Measurements from ENCODE around the gene GLS.
A peak's percentile ranks its signal among the peaks of the same experiment; 100 is the strongest.
"Not testable (repeated sequence)": the region's sequence is repeated elsewhere in the genome, so short reads cannot be mapped to it uniquely, and the experiment has no call there.

Gene GLS

GRCh38 chr2:190858817-190859216, 21.8 kb upstream of the GLS start:
- DNase-seq, result no peak

GRCh38 chr2:190859347-190860297, 21.0 kb upstream of the GLS start:
- DNase-seq, result no peak

- DNase-seq, result no peak
Observed at GRCh38 chr2:190860985-190861680, 19.5 kb upstream of the GLS start.

- peak in 2 of 3 experiments; percentile 32 to 68 for DNase-seq
Observed at GRCh38 chr2:190862128-190862527, 18.5 kb upstream of the GLS start.

- DNase-seq, result peak in 2 of 3 experiments; percentile 32 to 49
Observed at GRCh38 chr2:190862571-190862991, 18.0 kb upstream of the GLS start.

- peak; percentile 78 to 97 (median 92) for DNase-seq
Observed at GRCh38 chr2:190863946-190864345, 16.7 kb upstream of the GLS start.

- no peak for DNase-seq
Observed at GRCh38 chr2:190864375-190864774, 16.2 kb upstream of the GLS start.

- DNase-seq, result no peak
Observed at GRCh38 chr2:190867212-190867611, 13.4 kb upstream of the GLS start.

GRCh38 chr2:190867832-190868231, 12.8 kb upstream of the GLS start:
- DNase-seq, result no peak

- no peak for DNase-seq
Observed at GRCh38 chr2:190869721-190870120, 10.9 kb upstream of the GLS start.

GRCh38 chr2:190873451-190873850, 7.2 kb upstream of the GLS start:
- not testable (repeated sequence) for DNase-seq

- DNase-seq, result no peak
Observed at GRCh38 chr2:190875891-190876290, 4.7 kb upstream of the GLS start.

- no peak for DNase-seq
Observed at GRCh38 chr2:190876631-190877030, 4.0 kb upstream of the GLS start.

GRCh38 chr2:190877436-190877835, 3.2 kb upstream of the GLS start:
- no peak for DNase-seq

- DNase-seq, result peak in 1 of 3 experiments; percentile 40
Observed at GRCh38 chr2:190879474-190880377, 895 bp upstream of the GLS start.

- DNase-seq, result no peak
Observed at GRCh38 chr2:190881084-190881597, 520 bp downstream of the GLS start.

- peak; percentile 38 to 87 (median 87) for DNase-seq
Observed at GRCh38 chr2:190881598-190882410, 1.2 kb downstream of the GLS start.

- peak in 2 of 3 experiments; percentile 36 to 54 for DNase-seq
Observed at GRCh38 chr2:190882411-190882766, 1.8 kb downstream of the GLS start.

- peak in 1 of 3 experiments; percentile 42 for DNase-seq
Observed at GRCh38 chr2:190882856-190883582, 2.4 kb downstream of the GLS start.

GRCh38 chr2:190885844-190886243, 5.2 kb downstream of the GLS start:
- not testable (repeated sequence) for DNase-seq

- peak in 1 of 3 experiments; percentile 5 for DNase-seq
Observed at GRCh38 chr2:190887089-190887488, 6.5 kb downstream of the GLS start.
